NCI-H524 treated with DMSO at 0.1 percent for 48 hours (cell line): ENCODE results near the gene RERE.

Experiments
- DNase-seq: peaks from one replicate; lab custom pipeline; 2025; lab: John Stamatoyannopoulos, UW

RERE gene

DNA sequence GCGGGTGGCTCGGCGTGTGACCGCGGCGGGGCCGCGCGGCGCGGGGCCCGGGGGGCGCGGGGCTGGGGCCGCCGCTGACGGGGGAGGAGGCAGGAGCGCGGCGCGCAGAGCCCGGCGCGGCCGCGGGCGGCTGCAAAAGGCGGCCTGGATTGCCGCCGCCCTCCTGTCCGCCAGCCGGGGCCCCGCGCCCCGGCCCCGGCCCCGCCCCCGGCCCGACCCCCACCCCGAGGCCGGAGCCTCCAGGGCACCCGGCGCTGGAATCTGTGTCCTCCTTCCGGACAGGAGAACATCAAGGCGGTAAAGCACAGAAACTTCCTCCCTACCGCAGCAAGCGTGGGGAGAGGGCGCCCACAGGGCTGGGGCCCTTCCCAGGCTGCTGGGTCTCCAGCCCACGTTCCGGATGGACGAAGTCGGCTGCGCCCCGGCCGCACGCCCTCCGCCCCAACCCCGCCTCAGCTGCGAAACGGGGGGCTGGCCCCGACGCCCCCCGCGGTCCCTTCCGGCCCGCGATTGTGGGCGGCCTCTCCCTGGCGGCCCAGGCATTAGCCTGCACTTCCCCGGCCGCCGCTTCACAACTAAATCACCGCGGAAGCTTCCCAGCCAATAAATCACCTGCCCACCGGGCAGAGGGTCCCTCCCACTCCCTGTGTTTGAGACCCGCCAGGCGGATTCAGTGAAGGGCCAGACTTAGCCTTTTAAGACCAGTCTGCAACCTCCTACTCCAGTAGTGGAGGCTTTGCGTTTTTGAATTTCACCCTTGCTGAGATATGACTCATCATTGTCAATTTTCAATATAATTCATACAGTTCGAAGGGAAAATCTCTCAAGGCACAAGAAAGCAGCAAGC is 393.5 kb downstream of the RERE start:
- no peak for DNase-seq

DNA sequence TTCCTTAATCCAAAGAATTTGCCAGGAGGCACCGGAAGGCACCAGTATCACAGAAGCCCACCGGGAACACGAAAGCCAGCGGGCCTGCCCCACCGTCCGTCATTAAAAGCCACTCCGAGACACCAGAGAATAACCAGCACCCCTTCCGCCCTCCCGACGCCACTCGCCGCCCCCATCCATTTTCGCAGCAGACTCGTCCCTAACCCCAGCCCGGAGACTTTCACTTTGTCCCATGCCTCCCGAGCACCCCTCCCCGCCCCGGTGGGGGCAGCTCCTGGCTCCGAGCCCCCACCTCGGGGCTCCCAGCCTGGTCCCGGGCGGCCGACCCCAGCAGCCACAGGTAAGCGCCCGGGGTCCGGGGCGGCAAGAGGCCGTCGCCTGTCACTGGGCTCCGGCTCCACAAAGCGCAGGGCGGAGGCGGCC is 394.2 kb downstream of the RERE start:
- no peak for DNase-seq

DNA sequence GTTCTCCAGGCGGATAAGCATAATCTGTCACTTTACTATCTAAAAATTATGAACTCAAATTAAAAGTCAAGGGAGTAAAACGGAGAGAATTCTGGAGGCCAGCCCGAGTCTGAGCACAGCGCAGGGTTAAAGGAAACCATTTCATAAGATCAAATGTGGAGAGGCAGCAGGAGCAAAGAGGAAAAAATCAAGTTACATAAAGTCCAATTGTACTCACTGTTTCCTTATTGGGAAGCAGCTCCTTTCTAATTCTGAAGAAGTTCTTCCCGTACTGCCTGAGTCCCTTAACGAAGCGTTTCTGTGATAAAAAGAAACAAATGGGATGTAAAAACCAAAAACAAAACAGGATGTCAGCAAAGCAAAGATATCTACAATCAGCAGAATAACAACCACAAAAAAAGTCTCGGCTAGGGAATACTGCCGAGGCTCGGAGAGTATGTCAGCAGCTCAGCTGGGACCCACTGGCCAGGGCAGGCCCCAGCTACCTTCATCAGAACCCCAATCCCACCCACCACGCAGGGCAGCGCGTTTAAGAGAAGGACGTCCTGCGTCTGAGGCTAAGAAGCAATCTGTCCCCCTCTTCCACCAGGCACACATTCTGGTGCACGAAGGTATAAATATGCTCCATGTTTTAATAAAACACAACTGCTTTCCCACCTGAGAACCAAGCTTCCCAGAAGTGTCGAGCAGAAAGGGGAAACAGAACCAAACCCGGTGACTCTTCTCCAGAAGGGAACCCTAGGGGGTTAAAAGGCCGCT is 394.8 kb downstream of the RERE start:
- DNase-seq: no peak

DNA sequence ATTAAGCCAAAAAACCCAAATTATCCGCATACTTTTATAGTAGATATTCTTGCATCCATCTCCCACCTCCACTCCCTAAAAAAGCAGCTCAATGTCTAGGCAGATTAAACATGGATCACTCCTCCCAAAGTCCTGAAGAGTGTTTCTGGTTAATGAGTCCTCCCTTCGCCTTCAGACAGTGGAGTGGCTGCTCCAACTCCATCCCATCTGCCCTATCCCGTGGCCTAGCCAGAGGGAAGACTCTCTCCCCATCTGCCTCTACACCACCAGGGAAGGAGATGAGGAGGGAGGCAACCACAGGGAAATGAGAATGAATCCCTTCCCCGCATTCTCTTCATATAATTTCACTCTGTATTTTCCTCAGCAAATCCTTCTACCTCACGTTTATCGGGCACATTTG is 395.7 kb downstream of the RERE start:
- DNase-seq: peak; percentile 63

DNA sequence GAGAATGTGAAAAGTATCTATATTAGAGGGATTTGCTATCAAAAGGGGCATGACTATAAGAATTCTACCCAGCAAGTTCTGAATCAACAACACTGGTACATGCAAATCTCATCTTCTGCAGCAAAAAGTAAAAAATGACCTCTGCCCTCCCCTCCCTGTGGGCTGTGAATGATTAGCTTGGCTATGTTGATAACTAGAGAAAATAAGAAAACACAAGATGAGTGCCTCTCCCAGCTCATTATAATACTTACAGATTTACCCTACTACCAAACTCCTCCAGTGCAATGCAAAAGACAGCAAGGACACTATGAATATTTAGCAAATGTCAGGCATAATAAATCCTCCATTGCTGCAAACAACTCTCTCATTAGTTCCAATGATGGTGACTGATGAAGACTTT is 397.1 kb downstream of the RERE start:
- no peak for DNase-seq

DNA sequence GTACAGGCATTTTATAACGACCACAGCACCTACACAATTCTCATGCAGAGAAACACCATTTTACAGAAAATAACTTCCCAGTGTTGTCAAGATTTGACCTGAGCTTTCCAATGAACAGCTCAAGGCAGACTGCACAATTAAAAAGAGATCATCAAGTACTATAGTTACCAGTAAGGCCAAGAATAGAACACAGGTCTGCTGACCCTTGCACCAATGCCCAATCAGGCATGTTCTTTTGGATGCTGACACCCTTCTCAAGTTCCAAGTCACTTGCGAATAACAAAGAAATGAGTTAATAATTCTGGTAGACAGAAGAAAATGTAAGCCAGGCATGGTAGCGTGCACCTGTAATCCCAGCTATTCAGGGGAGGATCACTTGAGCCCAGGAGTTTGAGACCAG is 397.6 kb downstream of the RERE start:
- no peak for DNase-seq

DNA sequence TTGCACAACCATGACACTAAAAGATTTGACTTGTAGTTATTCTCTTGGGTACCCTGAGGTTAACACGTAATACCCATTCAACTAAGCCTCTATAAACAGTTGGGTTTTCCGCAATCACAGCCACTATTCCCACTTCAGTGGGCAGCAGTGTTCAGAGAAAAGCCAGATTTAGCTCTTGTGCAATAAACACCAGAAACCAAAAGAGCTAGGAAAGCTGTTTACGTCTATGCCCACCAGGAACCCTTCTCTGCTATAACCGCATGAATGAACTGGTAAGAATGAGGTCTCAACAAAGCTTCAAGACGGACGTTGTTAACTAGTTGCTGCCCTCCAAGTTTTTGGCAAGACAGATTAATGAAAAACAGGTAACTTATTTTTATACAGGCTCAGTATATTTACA is 398.3 kb downstream of the RERE start:
- DNase-seq: no peak

DNA sequence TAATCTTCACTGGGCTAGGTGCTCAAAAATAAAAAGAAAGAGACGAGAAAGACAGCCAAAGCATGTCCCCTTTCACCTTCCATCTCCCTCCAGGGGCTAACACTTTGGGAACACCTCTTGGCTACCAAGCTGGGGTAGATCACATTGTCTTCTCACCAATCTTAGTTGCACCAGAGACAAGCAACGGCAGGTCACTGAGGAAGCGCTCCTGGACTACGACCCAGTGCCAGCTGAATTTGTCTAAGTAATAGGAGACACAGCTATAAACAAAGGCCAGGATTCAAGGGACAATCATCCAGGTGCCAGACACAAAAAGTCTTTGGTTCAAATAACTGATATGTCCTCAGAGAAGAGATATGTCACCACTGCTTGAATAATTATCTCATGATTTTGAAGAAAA is 399.1 kb downstream of the RERE start:
- no peak for DNase-seq

DNA sequence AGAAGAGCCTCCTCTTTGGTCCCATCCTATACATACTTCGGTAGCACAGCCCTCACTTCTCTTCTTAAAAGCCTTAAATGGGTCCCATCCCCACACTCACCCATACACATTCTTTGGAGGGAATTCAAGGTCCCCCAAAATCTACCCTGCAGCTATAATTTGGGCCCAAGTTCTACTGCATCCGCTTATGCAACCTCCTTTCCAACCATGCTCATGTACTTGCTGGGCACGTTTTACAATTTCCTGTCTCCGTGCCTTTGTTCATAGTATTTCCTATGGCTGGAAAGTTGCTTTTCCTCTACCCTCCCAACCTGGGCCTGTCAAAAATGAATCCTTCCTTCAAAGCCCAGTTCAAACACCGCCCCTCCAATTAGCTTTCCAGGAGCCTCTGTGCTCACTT is 399.8 kb downstream of the RERE start:
- DNase-seq: no peak

DNA sequence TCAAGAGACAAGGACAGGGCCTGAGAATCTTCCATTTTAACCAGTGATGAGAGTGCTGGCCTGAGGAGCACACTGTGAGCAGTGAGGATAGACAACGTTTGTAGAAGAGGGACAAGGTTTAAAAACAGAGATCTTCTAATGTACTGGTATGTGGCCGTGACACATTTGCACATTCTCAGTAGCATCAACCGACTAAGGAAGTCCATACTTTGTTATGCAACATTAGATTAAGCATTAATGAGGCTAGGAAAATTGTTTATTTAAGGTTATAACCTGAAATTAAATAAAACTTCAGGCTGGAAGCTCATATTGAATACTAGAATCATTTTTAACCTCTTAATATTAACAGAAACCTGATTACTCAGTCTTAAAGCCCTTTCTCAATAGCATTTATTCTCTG is 400.6 kb downstream of the RERE start:
- no peak for DNase-seq

DNA sequence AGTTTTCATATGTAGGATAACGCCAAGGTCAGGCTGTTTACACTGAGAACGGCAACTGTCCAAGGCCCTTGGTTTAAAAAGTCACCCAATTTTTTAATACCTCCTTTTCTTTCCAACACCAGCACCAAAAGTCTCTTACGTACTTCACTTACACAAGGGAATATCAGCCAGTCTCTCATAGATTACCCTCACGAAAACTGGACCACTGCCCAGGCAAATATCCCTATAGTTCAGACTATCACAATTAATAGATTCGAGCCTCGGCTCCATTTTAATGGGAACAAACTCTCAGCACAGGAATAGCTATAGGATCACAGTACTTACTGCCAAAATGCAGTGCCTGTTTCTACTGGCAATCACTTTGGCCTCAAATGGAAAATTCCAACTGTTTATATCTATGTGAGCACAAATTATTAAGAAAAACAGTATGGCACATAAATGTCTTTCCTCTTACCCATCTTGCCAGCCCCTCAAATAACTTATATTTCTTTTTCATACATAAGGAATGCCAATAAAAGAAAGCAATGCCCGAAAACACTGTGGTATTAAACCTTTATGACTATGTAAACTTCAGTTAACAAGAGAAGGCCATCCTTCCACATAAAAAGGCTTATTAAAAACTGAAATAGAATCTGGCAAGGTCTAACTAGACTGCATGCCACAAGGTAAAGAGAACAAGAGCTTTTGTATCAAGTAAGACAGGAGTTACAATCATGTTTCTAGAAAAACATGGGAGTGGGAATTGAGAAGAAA is 401.7 kb downstream of the RERE start:
- DNase-seq: no peak

DNA sequence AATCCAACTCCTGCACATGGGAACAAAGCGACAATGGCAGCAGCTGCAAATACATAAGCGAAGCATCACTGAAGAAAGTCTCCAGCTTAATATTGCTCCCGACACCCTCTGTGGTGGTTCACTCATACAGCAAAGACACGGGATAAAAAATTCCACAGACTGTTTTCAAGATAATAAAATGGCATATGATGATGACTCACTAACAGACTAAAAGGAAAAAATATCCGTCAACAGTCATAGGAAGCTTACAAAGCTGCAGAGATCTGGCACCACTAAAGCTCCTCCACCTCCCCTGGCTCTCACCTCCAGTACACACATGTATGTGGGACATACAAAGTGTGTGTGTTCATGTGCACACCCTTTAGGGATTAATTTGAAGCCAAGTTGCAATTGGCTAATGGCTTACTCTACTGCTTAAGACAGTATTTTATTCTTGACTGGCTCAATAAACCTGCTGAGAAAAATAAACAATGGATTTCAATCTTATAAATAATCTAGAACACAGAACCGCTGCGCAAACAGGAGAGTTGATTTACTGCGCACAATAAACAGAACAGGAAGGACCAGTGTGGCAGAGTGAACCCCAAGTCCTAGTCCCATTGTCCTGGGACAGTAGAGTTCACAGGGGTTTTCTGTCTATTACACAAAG is 405.1 kb downstream of the RERE start:
- DNase-seq: no peak

DNA sequence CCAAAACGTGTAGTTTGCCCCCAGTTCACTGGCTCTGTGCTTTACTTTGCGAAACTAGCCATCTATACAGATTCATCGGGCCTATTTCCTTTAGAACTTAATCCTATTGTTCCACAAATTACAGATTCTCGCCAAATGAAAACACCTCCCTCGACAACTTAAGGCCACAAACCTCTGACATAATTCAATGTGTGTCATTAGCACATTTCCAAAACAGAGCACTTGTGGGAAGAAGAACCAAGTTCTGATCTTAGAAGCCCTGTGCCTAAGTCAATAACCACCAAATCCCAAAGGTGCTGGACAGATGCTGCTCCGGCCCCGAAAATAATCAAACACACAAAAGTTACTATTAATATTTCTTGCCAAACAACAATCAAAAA is 405.6 kb downstream of the RERE start:
- no peak for DNase-seq

DNA sequence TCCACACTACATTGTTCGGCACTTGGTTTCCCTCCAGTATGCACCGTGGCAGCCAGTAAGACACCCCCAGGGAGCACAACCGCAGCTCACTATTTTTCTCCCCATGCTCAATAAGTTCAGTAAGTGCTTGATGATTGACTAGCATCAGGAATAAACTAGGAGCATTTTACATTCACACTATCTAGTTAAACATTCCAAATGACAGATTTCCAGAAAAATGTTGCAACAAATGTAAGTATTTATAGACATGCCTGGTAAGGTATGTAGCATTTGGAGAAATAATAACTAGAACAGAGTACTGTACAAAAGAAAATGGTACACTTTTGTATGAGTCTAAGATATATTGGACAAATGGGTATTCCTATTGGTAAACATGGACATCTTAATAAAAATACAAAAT is 406.6 kb downstream of the RERE start:
- DNase-seq: no peak

DNA sequence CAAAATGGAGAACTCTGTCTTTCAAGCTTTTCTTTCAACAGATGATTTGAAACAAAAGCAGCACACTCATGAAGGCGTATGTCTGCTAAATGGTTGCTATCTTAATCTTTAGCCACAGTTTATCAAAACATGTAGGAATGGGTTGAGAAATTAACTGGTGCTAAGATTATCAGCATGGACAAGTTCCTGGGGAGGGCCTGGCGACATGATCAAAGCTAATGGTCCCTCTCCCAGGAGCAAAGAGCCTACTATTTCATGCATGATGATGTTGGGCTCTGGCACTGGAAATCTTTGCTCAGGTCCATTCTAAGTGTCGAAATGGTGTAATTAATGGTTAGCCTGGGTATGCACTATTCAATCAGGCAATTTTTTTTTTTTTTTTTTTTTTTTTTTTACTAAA is 407.8 kb downstream of the RERE start:
- DNase-seq: no peak

DNA sequence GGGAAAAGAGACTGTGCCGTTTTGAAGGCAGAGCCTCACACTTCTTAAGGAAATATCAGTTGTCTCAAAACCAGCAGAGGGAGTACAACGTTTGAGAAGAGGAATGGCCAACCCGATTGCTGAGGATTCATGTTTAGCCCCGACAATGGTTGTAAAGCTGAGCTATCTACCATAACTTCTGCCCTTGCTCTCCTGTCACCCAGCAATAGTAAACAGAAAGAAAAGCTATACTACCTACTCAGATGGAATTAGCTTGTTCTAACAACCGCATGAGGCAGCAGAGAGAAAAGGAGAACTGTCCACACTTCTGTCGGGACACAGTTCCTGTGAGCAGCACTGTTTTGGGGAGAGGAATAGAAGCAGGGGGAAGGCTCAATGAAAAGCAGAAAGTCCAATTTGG is 408.3 kb downstream of the RERE start:
- no peak for DNase-seq

DNA sequence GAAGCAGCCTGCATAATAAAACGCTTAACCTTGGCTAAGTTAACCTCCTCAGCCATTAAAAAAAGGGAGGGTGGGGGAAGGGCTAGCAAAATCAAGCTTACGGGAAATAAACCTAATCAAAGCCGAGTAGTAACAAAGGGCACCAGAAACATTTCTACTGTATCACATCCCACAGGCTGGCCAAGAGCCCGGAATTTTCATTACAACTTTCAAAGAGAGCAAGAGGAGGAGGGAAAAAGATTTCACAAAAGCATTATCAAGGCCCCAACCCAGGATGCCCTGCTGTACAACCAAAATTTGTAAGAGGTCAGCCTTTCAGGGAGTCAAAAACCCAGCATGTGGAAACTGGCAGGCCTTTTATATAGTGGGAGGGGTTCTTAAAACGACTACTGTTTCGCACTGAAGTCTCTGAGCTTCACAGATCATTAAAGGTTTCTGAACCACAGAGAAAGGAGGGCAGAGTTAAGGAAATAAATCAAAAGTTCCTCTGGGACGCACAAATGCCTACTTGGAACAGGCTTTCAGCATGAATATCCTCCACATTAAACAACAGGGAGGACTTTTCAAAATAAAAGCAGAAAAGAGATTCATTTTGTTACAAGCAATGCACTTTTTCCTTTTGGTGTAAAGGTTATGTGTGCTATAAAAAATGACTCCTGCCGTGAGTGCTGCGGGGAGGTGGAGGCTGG is 409.1 kb downstream of the RERE start:
- DNase-seq: no peak

DNA sequence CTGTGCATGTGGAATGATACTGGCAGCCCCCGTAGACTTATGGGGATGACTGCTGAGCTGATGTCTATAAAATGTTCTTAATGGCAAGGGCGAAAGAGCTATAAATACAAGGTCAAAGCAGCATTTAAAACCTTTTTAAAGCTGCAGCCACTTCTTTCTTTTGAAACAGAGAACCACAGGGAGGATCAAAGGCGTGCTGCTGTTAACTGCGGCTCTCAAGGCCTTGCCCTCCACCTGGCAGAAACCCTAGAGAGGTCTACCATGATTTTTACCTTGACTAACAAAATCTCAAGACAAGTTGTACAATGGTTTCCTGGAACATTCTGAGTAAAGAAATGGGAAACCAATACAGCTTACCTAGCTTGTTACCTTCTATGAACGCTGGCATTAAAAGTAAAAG is 409.8 kb downstream of the RERE start:
- DNase-seq: no peak

DNA sequence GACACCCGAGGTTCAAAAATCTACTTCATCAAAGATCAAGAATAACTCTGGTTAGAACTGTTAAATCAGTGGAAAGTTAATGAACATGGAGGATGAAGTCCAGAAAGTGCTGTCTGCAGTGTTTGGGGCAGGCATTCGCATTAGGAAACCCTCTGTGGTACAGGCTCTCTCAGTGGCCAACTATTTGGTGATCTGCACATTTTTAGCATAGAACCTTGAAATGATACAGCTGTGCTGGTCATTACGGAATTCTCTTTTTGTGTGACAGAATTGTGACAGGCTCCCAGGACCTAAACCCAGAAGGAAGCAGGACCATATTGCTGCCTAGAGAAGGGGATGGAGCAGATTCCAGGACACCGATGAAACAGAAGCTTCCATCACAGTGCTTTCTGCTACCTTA is 410.5 kb downstream of the RERE start:
- DNase-seq: no peak

DNA sequence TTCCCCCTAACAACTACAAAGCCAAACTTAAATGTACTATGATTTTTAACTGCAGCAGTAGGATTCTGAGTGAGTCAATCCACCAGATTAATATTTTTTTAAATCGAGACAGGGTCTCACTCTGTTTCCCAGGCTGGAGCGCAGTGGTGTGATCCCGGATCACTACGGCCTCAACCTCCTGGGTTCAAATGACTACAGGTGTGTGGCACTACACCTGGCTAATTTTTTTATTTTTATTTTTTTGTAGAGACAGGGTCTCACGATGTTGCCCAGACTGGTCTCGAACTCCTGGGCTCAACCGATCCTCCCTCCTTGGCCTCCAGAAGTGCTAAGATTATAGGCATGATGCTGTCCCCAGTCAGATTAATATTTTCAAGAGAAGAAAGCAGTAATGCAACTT is 411.4 kb downstream of the RERE start:
- DNase-seq: no peak

DNA sequence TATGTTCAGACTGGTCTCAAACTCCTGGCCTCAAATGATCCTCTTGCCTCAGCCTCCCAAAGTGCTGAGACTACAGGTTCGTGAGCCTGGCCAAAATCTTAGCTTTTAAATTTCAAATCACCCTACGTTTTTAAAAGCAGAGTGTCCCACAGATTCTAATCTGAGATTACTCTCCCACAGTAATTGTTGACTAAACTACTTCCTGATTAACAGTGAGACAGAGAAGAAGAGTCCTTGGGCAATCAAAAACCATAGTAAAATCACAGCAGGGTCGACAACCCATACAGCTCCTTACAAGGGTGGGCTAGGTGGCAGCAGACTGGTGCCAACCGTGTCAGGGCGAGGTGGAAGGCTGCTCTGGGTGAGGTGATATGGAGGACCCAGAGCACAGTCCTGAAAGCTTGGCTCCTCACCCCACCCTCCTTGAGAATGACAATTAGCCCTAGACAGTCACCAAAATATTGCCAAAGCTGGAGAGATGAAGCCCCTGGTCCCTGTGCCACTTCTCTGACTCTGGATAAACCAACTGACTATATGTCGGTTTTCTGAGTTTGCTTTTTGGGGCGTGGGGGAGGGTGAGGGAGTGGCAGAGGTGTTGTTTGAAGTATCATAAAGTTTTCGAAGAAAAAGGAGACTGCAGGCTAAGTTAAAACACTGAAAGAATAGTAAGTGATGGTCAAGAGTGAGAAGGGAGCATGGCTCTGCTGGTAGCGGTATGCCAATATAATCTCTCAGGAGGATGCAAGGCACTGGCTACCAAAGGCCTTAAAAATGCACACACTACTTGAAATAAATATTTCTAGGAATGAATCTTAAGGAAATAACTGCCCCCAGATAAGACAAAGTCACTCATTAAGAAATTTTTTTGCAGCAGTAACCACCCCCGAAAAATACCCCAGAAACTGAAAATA is 412.7 kb downstream of the RERE start:
- no peak for DNase-seq
